HepG2 (cell line): ENCODE results near the gene SHC1. TPM values are rescaled to one million over a fixed set of nuclear protein-coding genes. Genes with fewer than 3 reads are reported as not detected.

ENCODE experiments used
- FOSL2 ChIP-seq: sonication (generic); formaldehyde crosslinking; IDR thresholded peaks from 2 replicates; pipeline ENCODE4 v1.4.0; 2020; ENCODE audit warnings: missing genetic modification reagents
- HNF1A ChIP-seq, 2 experiments: sonication (generic) in 1 of 2; formaldehyde crosslinking in 1 of 2; IDR thresholded peaks; 2 replicates each; pipeline versions ENCODE4 v1.4.0 to v1.6.1; 2016 to 2020; ENCODE audit warnings: borderline replicate concordance in 1 of 2, low read depth in 1 of 2, mild to moderate bottlenecking in 1 of 2, missing genetic modification reagents in 1 of 2
- KDM5A ChIP-seq: fragments of 200-600 bp; sonication (generic); IDR thresholded peaks from 2 replicates; pipeline ENCODE4 v1.7.0; 2018; ENCODE audit warnings: antibody characterized with exemption, mild to moderate bottlenecking, low read length, borderline replicate concordance
- KMT2B ChIP-seq: IDR thresholded peaks from 2 replicates; pipeline ENCODE4 v1.6.1; 2016; ENCODE audit warnings: missing genetic modification reagents, missing compliant biosample characterization
- LCORL ChIP-seq, 2 experiments: fragments of 450-650 bp in 1 of 2; sonication (generic) in 1 of 2; formaldehyde crosslinking in 1 of 2; IDR thresholded peaks; 2 replicates each; pipeline versions ENCODE4 v1.5.0 to v1.6.1; 2017 to 2020; ENCODE audit warnings: antibody characterized with exemption in 1 of 2, missing genetic modification reagents in 1 of 2
- NFAT5 ChIP-seq: sonication (generic); formaldehyde crosslinking; IDR thresholded peaks from 2 replicates; pipeline ENCODE4 v1.4.0; 2020; ENCODE audit warnings: missing genetic modification reagents
- NR2C2 ChIP-seq: sonication (generic); formaldehyde crosslinking; IDR thresholded peaks from 2 replicates; pipeline ENCODE4 v1.4.0; 2020; ENCODE audit warnings: missing genetic modification reagents, mild to moderate bottlenecking, moderate library complexity, borderline replicate concordance
- POLR2AphosphoS5 ChIP-seq: IDR thresholded peaks from 2 replicates; pipeline ENCODE4 v1.6.1; 2012; ENCODE audit warnings: low read depth, low read length
- PPARG ChIP-seq: conservative IDR thresholded peaks from 2 replicates; pipeline ENCODE4 v1.6.1; 2016; ENCODE audit warnings: missing biosample characterization, missing genetic modification reagents
- SUZ12 ChIP-seq: fragments of 150-350 bp; IDR thresholded peaks from 2 replicates; pipeline ENCODE4 v1.6.1; 2014; ENCODE audit warnings: low read depth, low read length
- SYNCRIP ChIP-seq: fragments of 200-400 bp; formaldehyde crosslinking; IDR thresholded peaks from 2 replicates; pipeline ENCODE4 v1.6.1; 2018; ENCODE audit warnings: mild to moderate bottlenecking, low read depth, low read length; ENCODE audit not compliant: insufficient read depth
- TBX2 ChIP-seq: sonication (generic); formaldehyde crosslinking; IDR thresholded peaks from 2 replicates; pipeline ENCODE4 v1.5.0; 2020; ENCODE audit warnings: missing genetic modification reagents, mild to moderate bottlenecking, borderline replicate concordance
- ZGPAT ChIP-seq: IDR thresholded peaks from 2 replicates; pipeline ENCODE4 v1.6.1; 2016; ENCODE audit warnings: mild to moderate bottlenecking
- polyA plus RNA-seq, 8 experiments: library from polyadenylated mRNA; depleted of rRNA in 3 of 8; stranded (reverse) in 7 of 8; unstranded in 1 of 8; fragments of >200 nt; fragmentation: Illumina TruSeq in 4 of 8; extraction: Trizol in 4 of 8; gene quantifications; 2 replicates each; pipeline versions ENCODE4 v1.2.1 to v1.2.3, GENCODE V29; 2011 to 2016; ENCODE audit warnings: low read depth in 4 of 8, missing spikeins in 1 of 8, mixed read lengths in 1 of 8; ENCODE audit not compliant: insufficient read depth in 1 of 8
- total RNA-seq, 5 experiments: library from RNA; depleted of rRNA; stranded (reverse); fragments of >200 nt; fragmentation: Illumina TruSeq; extraction: Trizol; gene quantifications; 2 replicates each; pipeline ENCODE4 v1.2.3, GENCODE V29; 2016; ENCODE audit warnings: low read depth in 1 of 5
- TF ChIP-seq, protein P1 (sequence below): sonication (generic); formaldehyde crosslinking; IDR thresholded peaks from 2 replicates; pipeline ENCODE4 v1.4.0; 2020; ENCODE audit warnings: missing genetic modification reagents

SHC1 gene
- total and polyA plus RNA-seq, 2 of the 13 experiments (the other 11 are each of a cell fraction or from before 2014, with no cell fraction given): 52.0 to 137 TPM

DNA sequence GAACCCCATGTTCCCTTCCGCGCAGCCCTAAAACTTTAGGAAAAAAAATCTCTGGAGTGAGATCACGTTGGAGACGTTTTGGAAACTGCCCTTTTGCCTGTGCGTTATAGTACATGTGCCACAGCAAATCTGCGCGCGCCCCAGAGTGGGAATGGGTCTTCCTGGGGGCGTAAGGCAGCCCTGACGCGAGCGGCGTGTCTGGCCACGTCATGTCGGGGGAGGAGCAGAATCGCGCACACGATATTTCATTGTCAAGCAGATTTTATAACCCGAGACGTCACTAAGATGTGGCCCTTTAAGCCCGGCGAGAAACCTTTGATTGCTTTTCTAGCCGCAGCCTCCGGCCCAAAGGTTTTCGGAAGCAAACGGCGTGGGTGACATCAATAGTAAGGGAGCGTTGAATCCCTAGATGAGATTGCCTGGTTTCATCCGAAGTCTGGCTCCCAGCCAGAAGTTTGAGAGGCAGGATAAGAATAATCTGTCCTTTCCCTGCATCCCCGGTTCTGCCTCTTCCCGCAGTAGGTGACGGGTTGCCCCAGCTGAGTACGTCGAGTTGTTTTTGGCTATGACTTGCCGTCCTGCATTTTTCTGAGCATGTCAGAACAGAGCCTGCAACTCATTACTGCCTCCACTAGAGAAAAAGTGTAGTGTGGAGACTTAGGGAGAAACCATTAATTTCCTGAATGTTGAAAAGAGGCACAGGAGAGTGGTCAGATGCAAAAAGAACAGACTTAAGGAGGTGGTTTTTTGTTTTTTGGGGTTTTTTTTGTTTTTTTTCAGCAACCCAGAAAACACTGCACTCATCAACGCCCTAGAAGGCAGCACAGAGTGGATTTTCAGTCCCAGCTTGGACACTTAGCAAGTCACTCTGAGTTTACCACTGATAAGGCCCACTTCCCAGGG lies 33.2 kb downstream of the SHC1 start (continued):
- TF ChIP-seq HNF1A (IDR thresholded peaks at IDR 0.05; ENCODE audit: low read depth): no peak; the same call in 1 of the 2 replicates
- no peak for TF ChIP-seq HNF1A (CRISPR knock-in tag; IDR thresholded peaks at IDR 0.05; ENCODE audit: borderline replicate concordance)
- TF ChIP-seq, protein P1, sequence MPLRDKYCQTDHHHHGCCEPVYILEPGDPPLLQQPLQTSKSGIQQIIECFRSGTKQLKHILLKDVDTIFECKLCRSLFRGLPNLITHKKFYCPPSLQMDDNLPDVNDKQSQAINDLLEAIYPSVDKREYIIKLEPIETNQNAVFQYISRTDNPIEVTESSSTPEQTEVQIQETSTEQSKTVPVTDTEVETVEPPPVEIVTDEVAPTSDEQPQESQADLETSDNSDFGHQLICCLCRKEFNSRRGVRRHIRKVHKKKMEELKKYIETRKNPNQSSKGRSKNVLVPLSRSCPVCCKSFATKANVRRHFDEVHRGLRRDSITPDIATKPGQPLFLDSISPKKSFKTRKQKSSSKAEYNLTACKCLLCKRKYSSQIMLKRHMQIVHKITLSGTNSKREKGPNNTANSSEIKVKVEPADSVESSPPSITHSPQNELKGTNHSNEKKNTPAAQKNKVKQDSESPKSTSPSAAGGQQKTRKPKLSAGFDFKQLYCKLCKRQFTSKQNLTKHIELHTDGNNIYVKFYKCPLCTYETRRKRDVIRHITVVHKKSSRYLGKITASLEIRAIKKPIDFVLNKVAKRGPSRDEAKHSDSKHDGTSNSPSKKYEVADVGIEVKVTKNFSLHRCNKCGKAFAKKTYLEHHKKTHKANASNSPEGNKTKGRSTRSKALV (CRISPR knock-in tag): 0 out of 2 replicates have a peak, but pooled peaks have one; percentile 45
- TF ChIP-seq NR2C2 (CRISPR knock-in tag): no peak
- no peak for TF ChIP-seq ZGPAT (CRISPR knock-in tag)
- no peak for TF ChIP-seq TBX2
- TF ChIP-seq LCORL (IDR thresholded peaks at IDR 0.05): no peak
- TF ChIP-seq LCORL (CRISPR knock-in tag; IDR thresholded peaks at IDR 0.05): no peak
- no peak for TF ChIP-seq SYNCRIP
- no peak for TF ChIP-seq SUZ12
- peak; percentile 60 for TF ChIP-seq POLR2AphosphoS5
- TF ChIP-seq FOSL2 (CRISPR knock-in tag): peak; percentile 8; the same call in 1 of the 2 replicates
- no peak for TF ChIP-seq PPARG
- peak; percentile 73; the same call in 1 of the 2 replicates for TF ChIP-seq KDM5A
- peak; percentile 44; the same call in 1 of the 2 replicates for TF ChIP-seq KMT2B
- 0 out of 2 replicates have a peak, but pooled peaks have one; percentile 5 for TF ChIP-seq NFAT5 (CRISPR knock-in tag)
